DND-41 (cell line): ENCODE measurements around the gene DISP1.

ENCODE experiments used
- CTCF ChIP-seq: IDR thresholded peaks from 2 replicates; pipeline ENCODE4 v1.5.1; 2012; ENCODE audit warnings: borderline replicate concordance, low read length, moderate library complexity, mild to moderate bottlenecking; ENCODE audit not compliant: poor library complexity, severe bottlenecking; ENCODE audit errors: extremely low read depth
- EZH2 ChIP-seq: IDR thresholded peaks from 3 replicates; pipeline ENCODE4 v1.6.1; 2012; ENCODE audit warnings: borderline replicate concordance, low read depth, mild to moderate bottlenecking, moderate library complexity, low read length, inconsistent platforms; ENCODE audit not compliant: severe bottlenecking

GRCh38 chr1:222814536-222815439 lies at the start of gene DISP1:
- TF ChIP-seq CTCF (no peak), EZH2 (no peak)
